HepG2 (cell line): ENCODE data around the gene SIRT5. TPM values are rescaled to one million over a fixed set of nuclear protein-coding genes. Genes with fewer than 3 reads are reported as not detected.

Experiments
- BCLAF1 ChIP-seq: fragments of 450-650 bp; IDR thresholded peaks from 2 replicates; pipeline ENCODE4 v1.6.1; 2017; ENCODE audit warnings: mild to moderate bottlenecking
- BHLHE40 ChIP-seq: IDR thresholded peaks from 2 replicates; pipeline ENCODE4 v1.6.1; 2011; ENCODE audit warnings: low read length, improper control_type of control experiment
- CBX1 ChIP-seq: IDR thresholded peaks from one replicate; pipeline ENCODE4 v1.6.1; 2016; ENCODE audit warnings: antibody characterized with exemption, low read depth
- FOXK1 ChIP-seq: sonication (generic); formaldehyde crosslinking; IDR thresholded peaks from 2 replicates; pipeline ENCODE4 v1.4.0; 2020; ENCODE audit warnings: low read depth, missing genetic modification reagents, borderline replicate concordance
- GFI1 ChIP-seq: sonication (generic); formaldehyde crosslinking; IDR thresholded peaks from 2 replicates; pipeline ENCODE4 v1.5.0; 2020; ENCODE audit warnings: missing genetic modification reagents, mild to moderate bottlenecking, borderline replicate concordance
- JUND ChIP-seq: sonication (generic); formaldehyde crosslinking; IDR thresholded peaks from 2 replicates; pipeline ENCODE4 v1.8.0; 2022; ENCODE audit warnings: mild to moderate bottlenecking, missing genetic modification reagents
- MAX ChIP-seq: IDR thresholded peaks from 2 replicates; pipeline ENCODE4 v1.6.1; 2012; ENCODE audit warnings: inconsistent platforms
- MBNL3 ChIP-seq: fragments of 250-450 bp; sonication (Bioruptor Pico); conservative IDR thresholded peaks from 2 replicates; pipeline ENCODE4 v1.8.0; 2022; ENCODE audit warnings: mild to moderate bottlenecking, inconsistent platforms
- NAIF1 ChIP-seq: sonication (generic); formaldehyde crosslinking; IDR thresholded peaks from 2 replicates; pipeline ENCODE4 v1.5.0; 2020; ENCODE audit warnings: mild to moderate bottlenecking, missing genetic modification reagents, borderline replicate concordance
- ONECUT2 ChIP-seq: sonication (generic); formaldehyde crosslinking; IDR thresholded peaks from 2 replicates; pipeline ENCODE4 v1.4.0; 2020; ENCODE audit warnings: missing genetic modification reagents
- SNAPC5 ChIP-seq: sonication (generic); formaldehyde crosslinking; IDR thresholded peaks from 2 replicates; pipeline ENCODE4 v1.8.1; 2023; ENCODE audit warnings: mild to moderate bottlenecking, missing genetic modification reagents, borderline replicate concordance
- ZKSCAN5 ChIP-seq: sonication (generic); formaldehyde crosslinking; IDR thresholded peaks from 2 replicates; pipeline ENCODE4 v1.5.1; 2020; ENCODE audit warnings: mild to moderate bottlenecking, missing genetic modification reagents
- ZMYM4 ChIP-seq: sonication (generic); formaldehyde crosslinking; IDR thresholded peaks from 2 replicates; pipeline ENCODE4 v1.8.1; 2023; ENCODE audit warnings: mild to moderate bottlenecking, missing genetic modification reagents
- ZNF143 ChIP-seq: sonication (generic); formaldehyde crosslinking; IDR thresholded peaks from 2 replicates; pipeline ENCODE4 v1.4.0; 2020; ENCODE audit warnings: missing genetic modification reagents
- ZNF564 ChIP-seq: sonication (generic); formaldehyde crosslinking; IDR thresholded peaks from 2 replicates; pipeline ENCODE4 v1.8.1; 2023; ENCODE audit warnings: mild to moderate bottlenecking, missing genetic modification reagents
- ZNF646 ChIP-seq: sonication (generic); formaldehyde crosslinking; IDR thresholded peaks from 2 replicates; pipeline ENCODE4 v1.9.0; 2021; ENCODE audit warnings: mild to moderate bottlenecking, missing genetic modification reagents
- ZNF674 ChIP-seq: sonication (generic); formaldehyde crosslinking; IDR thresholded peaks from 2 replicates; pipeline ENCODE4 v1.5.0; 2020; ENCODE audit warnings: low read depth, mild to moderate bottlenecking, missing genetic modification reagents
- ZNF83 ChIP-seq: sonication (generic); formaldehyde crosslinking; IDR thresholded peaks from 2 replicates; pipeline ENCODE4 v1.4.0; 2020; ENCODE audit warnings: missing genetic modification reagents, mild to moderate bottlenecking, borderline replicate concordance
- ZNF879 ChIP-seq: sonication (generic); formaldehyde crosslinking; IDR thresholded peaks from 2 replicates; pipeline ENCODE4 v1.8.1; 2023; ENCODE audit warnings: missing genetic modification reagents
- polyA plus RNA-seq, 8 experiments: library from polyadenylated mRNA; depleted of rRNA in 3 of 8; stranded (reverse) in 7 of 8; unstranded in 1 of 8; fragments of >200 nt; fragmentation: Illumina TruSeq in 4 of 8; extraction: Trizol in 4 of 8; gene quantifications; 2 replicates each; pipeline versions ENCODE4 v1.2.1 to v1.2.3, GENCODE V29; 2011 to 2016; ENCODE audit warnings: low read depth in 4 of 8, missing spikeins in 1 of 8, mixed read lengths in 1 of 8; ENCODE audit not compliant: insufficient read depth in 1 of 8
- total RNA-seq, 5 experiments: library from RNA; depleted of rRNA; stranded (reverse); fragments of >200 nt; fragmentation: Illumina TruSeq; extraction: Trizol; gene quantifications; 2 replicates each; pipeline ENCODE4 v1.2.3, GENCODE V29; 2016; ENCODE audit warnings: low read depth in 1 of 5

SIRT5 gene
- total and polyA plus RNA-seq, 2 of the 13 experiments (the other 11 are each of a cell fraction or from before 2014, with no cell fraction given) = 14.1 to 16.6 TPM

GRCh38 chr6:13614926-13615791 lies 40.8 kb downstream of the SIRT5 start, which contains the start of gene NOL7 (continued):
- TF ChIP-seq ZNF646 (0 out of 2 replicates have a peak, but pooled peaks have one; percentile 17), ONECUT2 (CRISPR knock-in tag) (no peak; the same call in 1 of the 2 replicates), MBNL3 (CRISPR knock-in tag) (0 out of 2 replicates have a peak, but pooled peaks have one; percentile 77), NAIF1 (CRISPR knock-in tag) (peak; percentile 92; the same call in 1 of the 2 replicates), ZNF564 (CRISPR knock-in tag) (peak; percentile 81), ZNF83 (CRISPR knock-in tag) (peak; percentile 79; the same call in 1 of the 2 replicates), BCLAF1 (no peak), BHLHE40 (peak; percentile 18; the same call in 1 of the 2 replicates), SNAPC5 (CRISPR knock-in tag) (peak; percentile 91; the same call in 1 of the 2 replicates), ZNF143 (CRISPR knock-in tag) (peak; percentile 71), GFI1 (CRISPR knock-in tag) (peak; percentile 55; the same call in 1 of the 2 replicates), CBX1 (peak; percentile 99), ZMYM4 (CRISPR knock-in tag) (peak; percentile 100), ZKSCAN5 (peak; percentile 71; the same call in 1 of the 2 replicates), ZNF879 (peak; percentile 99), FOXK1 (CRISPR knock-in tag) (peak; percentile 93), MAX (peak; percentile 100), ZNF674 (CRISPR knock-in tag) (peak; percentile 99), JUND (CRISPR knock-in tag) (peak; percentile 73)
